Rectal smooth muscle tissue (tissue), 1 donor: Measurements from ENCODE around the gene P4HA2.

Experiments
- H3K27ac ChIP-seq: one replicate; pipeline ENCODE4 v1.7.0; 2013; ENCODE audit warnings: low read depth, low read length, inconsistent platforms
- H3K27me3 ChIP-seq: one replicate; pipeline ENCODE4 v1.7.0; 2013; ENCODE audit warnings: low read length; ENCODE audit not compliant: control insufficient read depth, insufficient read depth
- H3K36me3 ChIP-seq: one replicate; pipeline ENCODE4 v1.7.0; 2013; ENCODE audit warnings: low read length; ENCODE audit not compliant: control insufficient read depth, insufficient read depth
- H3K4me1 ChIP-seq: one replicate; pipeline ENCODE4 v1.7.0; 2013; ENCODE audit warnings: low read length; ENCODE audit not compliant: control insufficient read depth, insufficient read depth
- H3K4me3 ChIP-seq: one replicate; pipeline ENCODE4 v1.7.0; 2013; ENCODE audit warnings: low read length
- H3K9ac ChIP-seq: one replicate; pipeline ENCODE4 v1.7.0; 2013; ENCODE audit warnings: low read length

The P4HA2 gene

DNA sequence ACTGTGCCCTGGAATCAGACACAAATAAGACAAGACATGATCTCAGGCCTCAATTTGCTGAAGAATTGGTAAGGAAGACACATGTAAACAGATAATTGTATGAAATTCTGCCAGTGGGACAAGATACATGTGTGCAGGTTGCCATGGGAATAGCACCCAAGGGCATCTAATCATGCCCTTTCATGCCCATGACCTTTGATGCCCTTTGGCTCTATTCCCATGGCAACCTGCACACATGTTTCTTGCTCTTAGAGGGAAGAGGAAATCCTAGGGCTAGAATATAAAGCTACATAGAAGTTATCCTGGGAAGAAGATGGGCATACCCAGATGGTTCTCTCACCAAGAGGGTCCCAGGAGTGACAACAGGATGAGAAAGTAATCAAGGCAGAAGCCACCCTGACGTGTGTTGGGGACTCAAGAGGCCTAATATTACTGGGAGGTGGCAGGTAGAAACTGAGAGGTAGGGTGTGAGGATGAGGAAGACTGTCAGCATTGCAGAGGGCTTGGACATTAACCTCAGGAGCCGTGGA, 34.4 kb downstream of the P4HA2 start:
- Histone ChIP-seq H3K9ac (no peak overlapping the region), H3K4me1 (no peaks in the 10 kb centered on the region), H3K36me3 (peaks cover 30% of the 10 kb centered on the region), H3K27me3 (no peaks in the 10 kb centered on the region), H3K4me3 (no peak overlapping the region), H3K27ac (no peak overlapping the region)

DNA sequence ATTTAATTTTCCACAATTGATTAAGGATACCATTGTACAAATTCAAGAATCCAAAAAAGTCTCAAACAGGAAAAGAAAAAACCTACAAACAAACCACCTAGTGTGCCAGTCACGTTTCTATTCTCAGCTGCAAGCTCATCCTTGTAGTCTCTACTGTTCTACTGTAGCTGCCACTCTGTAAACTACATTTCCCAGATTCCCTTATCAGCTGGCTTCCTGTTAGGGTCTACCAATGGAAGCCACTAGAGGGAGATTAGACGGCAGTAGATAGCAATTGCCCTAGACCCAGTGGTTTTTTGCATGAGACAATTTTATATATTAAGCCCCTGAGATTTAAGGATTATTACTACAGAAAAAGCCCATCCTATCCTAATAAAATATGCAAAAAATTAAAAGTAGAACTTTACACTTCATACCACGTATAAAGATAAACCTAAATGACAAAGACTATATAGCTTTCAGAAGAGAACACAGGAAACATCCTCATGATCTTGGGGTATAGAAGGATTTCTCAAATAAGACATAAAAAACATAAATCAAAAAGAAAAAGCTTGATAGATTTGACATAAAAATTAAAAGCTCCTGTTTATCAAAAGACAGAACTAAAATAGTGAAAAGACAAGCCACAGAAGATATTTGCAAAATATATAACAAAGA, 37.4 kb downstream of the P4HA2 start:
- Histone ChIP-seq H3K9ac (no peak overlapping the region), H3K4me1 (no peaks in the 10 kb centered on the region), H3K27ac (no peak overlapping the region), H3K27me3 (no peaks in the 10 kb centered on the region), H3K4me3 (no peak overlapping the region), H3K36me3 (peaks cover 15% of the 10 kb centered on the region)

DNA sequence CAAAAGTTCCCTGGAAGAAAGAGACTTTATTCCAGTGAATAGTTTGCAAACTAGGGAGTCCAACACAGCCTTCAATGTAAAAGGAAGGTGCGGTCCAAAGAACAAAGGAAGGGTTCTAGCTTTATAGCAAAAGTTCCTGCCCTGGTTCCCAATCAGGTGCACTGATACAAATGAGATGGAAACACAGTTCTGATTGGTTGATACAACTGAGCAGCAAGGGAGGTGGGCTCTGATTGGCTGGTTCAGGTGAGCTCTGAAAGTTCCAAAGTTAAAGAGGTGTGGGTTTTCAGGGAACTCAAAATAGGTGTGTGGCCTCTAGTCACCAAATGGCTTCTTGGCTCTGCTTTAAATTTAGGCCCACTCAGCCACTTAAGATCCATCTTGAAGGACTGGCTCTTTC, 43.1 kb downstream of the P4HA2 start:
- H3K4me3 ChIP-seq, result no peak overlapping the region
- no peak overlapping the region for H3K9ac ChIP-seq
- no peaks in the 10 kb centered on the region for H3K27me3 ChIP-seq
- H3K27ac ChIP-seq, result no peak overlapping the region
- no peaks in the 10 kb centered on the region for H3K36me3 ChIP-seq
- no peaks in the 10 kb centered on the region for H3K4me1 ChIP-seq

DNA sequence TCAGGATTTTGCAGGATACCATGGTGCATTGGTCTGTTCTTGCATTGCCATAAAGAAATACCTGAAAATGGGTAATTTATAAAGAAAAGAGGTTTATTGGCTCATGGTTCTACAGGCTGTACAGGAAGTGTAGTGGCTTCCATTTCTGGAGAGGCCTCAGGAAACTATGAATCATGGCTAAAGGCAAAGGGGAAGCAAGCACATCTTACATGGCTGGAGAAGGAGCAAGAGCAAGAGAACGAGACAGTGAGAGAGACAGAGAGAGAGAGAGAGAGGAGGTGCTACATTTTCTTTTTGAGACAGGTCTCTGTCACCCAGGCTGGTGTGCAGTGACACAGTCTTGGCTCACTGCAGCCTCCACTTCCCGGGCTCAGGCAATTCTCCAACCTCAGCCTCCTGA, 43.9 kb downstream of the P4HA2 start:
- H3K27ac ChIP-seq, result no peak overlapping the region
- no peaks in the 10 kb centered on the region for H3K27me3 ChIP-seq
- no peak overlapping the region for H3K9ac ChIP-seq
- no peaks in the 10 kb centered on the region for H3K36me3 ChIP-seq
- no peaks in the 10 kb centered on the region for H3K4me1 ChIP-seq
- H3K4me3 ChIP-seq, result no peak overlapping the region

DNA sequence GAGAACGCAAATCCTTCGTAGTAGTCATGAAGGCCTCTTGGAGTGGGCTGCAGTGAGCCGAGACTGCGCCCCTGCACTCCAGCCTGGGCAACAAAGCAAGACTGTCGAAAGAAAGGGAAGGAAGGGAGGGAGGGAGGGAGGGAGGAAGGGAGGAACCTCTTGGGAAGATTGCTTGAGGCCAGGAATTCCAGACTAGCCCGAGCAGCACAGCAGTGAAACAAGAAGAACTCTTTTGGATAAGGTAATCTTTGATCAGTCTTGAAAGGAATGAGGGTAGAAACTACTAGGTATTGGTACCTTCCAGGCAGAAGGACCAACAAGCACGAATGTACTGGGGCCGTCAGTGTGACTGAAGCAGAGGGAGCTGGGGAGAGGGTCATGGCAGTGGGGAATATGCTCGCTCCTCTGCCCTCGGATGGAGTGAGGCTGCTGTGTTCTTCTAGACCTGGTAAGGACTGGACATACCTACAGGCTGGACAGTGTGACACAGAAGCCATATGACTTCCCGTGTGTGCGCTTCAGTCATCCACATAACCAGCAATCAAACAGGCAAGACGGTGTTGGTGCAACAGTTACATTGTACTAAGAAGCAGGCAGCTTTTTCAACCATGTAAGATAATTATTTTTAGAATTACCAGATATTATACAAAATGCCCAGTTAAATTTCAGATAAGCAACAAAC, 45.2 kb downstream of the P4HA2 start:
- Histone ChIP-seq H3K9ac (no peak overlapping the region), H3K27ac (no peak overlapping the region), H3K4me1 (no peaks in the 10 kb centered on the region)

DNA sequence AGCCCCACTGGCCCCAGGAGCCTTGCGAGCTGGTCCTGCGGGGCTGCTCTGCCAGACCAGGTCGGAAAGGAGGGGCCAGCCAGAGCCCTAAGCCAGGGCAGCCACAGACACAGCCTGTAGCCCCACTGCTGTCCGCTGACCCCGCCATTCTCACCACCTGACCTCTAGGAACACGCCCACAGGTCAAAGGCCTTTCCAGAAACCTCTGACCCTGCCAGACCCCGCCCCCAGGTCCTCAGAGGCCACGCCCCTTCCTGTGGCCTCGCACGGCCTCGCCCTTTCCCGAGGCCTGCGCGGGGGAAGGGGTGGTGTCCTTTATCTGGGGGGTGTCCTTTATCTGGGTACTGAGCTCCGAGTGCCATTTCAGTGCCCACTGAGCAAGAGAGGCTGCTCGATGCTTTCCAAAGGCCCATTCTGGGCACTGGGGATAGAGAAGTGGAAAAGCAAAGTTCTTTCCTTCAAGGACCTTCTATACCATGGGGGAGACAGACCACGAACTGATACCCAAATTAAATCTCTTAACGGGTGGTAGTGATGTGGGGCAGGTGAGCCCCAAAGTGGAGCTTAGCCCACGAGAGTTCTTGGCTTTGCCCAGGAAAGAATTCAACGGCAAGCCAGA, 46.5 kb downstream of the P4HA2 start:
- Histone ChIP-seq H3K4me1 (no peaks in the 10 kb centered on the region), H3K36me3 (no peaks in the 10 kb centered on the region), H3K4me3 (no peak overlapping the region), H3K27ac (no peak overlapping the region), H3K27me3 (no peaks in the 10 kb centered on the region), H3K9ac (no peak overlapping the region)

More for the DNA sequence above, 45.2 kb downstream of the P4HA2 start:
- Histone ChIP-seq H3K27me3 (no peaks in the 10 kb centered on the region), H3K36me3 (no peaks in the 10 kb centered on the region), H3K4me3 (no peak overlapping the region)

DNA sequence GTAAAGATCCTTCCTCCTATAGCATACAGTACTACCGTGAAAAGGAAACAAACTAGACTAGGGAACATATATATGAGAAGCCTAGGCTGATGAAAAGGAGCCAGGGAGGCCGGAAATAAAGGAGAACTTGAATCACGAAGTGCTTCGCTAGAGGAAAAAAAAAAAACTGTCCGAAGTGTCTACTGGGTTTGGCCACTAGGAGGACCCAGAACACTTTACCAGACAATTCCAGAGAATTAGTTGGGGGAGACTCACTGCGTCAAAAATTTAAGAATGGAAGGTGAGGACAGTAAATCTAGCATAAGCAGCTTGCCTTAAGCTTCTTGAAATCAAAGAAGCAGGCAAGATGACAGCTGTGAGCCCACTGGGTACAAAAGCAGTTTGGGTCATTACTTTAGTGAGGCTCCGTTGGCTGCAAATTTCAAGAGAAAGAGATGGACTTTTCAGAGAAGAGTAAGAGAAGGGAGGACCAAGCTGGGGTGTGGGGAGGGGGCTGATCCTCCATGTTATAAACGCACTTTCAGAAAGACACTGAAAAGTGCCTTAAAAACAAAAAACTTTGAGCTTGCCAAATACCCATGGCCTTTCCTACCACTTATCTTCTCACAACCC, 47.4 kb downstream of the P4HA2 start:
- no peaks in the 10 kb centered on the region for H3K27me3 ChIP-seq
- H3K9ac ChIP-seq, result no peak overlapping the region
- H3K27ac ChIP-seq, result no peak overlapping the region

DNA sequence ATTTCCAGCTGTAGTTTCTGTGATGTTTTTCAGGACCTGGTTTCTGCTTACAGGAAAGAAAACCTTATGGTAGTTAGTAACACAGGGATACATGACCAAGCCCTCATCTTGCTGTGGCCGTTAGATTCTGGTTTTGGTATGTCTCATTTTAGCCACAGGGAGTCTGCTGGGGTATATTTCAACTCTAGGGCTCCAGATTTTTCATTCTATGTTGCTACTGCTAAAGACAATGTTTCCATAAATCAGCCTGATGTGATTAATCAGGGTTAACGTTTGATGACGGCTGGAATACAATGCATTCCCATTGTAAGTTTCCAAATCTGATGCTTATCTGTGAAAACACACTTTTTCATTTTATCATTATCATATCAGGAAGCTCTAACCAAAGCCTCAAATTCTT, 48.2 kb downstream of the P4HA2 start:
- H3K27ac ChIP-seq, result no peak overlapping the region
- no peak overlapping the region for H3K4me3 ChIP-seq
- no peaks in the 10 kb centered on the region for H3K27me3 ChIP-seq
- H3K36me3 ChIP-seq, result no peaks in the 10 kb centered on the region
- H3K4me1 ChIP-seq, result no peaks in the 10 kb centered on the region
- no peak overlapping the region for H3K9ac ChIP-seq

More for the DNA sequence above, 47.4 kb downstream of the P4HA2 start:
- H3K4me1 ChIP-seq, result no peaks in the 10 kb centered on the region
- no peak overlapping the region for H3K4me3 ChIP-seq
- no peaks in the 10 kb centered on the region for H3K36me3 ChIP-seq

DNA sequence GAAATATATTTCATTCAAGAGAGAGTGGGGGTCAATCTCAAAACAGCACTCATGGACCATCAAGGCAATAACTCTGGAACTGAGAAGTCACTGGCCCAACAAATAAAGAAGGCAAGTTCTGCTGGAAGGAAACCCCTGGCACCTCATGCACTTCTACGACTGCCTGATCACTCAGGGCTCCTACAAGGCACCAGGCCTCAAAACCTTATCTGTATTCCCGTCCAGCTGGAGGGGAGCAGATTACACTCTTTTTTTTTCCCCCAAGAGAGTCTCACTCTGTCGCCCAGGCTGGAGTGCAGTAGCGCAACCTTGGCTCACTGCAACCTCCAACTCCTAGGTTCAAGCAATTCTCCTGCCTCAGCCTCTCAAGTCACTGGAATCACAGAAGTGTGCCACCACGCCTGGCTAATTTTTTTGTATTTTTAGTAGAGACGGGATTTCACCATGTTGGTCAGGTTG, 49.9 kb downstream of the P4HA2 start:
- H3K4me3 ChIP-seq, result no peak overlapping the region
- no peaks in the 10 kb centered on the region for H3K36me3 ChIP-seq
- H3K27me3 ChIP-seq, result no peaks in the 10 kb centered on the region
- no peaks in the 10 kb centered on the region for H3K4me1 ChIP-seq
- H3K27ac ChIP-seq, result no peak overlapping the region
- H3K9ac ChIP-seq, result no peak overlapping the region

DNA sequence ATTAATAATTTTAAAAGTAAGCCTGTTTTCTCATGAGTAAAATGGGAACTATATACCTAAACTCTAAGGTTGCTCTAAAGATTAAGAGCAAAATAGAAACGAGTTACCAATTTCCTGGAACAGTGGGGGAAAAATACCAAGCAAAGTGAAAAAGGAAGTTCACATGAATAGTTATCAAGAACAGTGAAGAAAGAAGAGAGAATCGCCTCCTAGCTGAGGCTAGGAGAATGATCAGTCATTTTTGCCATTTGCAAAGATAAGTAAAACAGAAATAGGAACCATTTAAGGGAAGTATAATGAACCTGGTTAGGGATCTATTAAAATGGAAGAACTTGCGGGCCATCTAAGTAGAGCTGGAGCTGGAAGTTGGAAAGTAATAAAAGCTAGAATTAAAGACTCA, 50.7 kb downstream of the P4HA2 start:
- H3K9ac ChIP-seq, result no peak overlapping the region
- no peaks in the 10 kb centered on the region for H3K27me3 ChIP-seq
- no peak overlapping the region for H3K4me3 ChIP-seq
- H3K36me3 ChIP-seq, result no peaks in the 10 kb centered on the region
- H3K4me1 ChIP-seq, result no peaks in the 10 kb centered on the region
- no peak overlapping the region for H3K27ac ChIP-seq

DNA sequence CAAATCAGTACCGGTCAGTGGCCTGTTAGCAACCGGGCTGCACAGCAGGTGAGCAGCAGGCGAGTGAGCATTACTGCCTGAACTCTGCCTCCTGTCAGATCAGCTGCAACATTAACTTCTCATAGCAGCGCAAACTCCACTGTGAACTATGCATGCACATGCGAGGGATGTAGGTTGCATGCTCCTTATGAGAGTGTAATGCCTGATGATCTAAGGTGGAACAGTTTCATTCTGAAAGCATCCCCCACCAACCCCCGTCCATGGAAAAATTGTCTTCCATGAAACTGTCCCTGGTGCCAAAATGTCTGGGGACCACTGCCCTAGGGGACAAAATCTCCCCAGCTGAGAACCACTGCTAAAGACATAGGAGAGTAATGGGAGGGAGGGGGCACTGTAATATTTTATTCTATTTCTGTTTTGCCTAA, 51.1 kb downstream of the P4HA2 start:
- Histone ChIP-seq H3K4me3 (no peak overlapping the region), H3K36me3 (no peaks in the 10 kb centered on the region), H3K27me3 (no peaks in the 10 kb centered on the region), H3K4me1 (no peaks in the 10 kb centered on the region), H3K9ac (no peak overlapping the region), H3K27ac (no peak overlapping the region)

DNA sequence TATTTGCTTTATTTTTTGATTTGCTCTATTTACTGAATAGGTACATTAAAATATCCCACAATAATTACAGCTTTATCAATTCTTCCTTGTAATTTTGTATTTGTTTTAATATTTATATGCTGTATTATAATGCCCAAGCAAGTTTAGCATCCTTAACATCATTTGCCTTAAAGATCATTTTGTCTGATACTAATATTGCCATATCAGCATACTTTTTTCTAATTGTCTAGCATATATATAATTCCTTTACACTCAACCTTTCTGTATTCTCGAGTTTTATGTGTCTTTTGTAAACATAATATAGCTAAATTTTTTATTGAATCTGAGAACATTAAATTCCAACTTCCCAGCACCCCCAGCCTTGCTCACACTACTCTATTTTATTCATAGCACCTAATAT, 64.7 kb downstream of the P4HA2 start:
- Histone ChIP-seq H3K27ac (no peak overlapping the region), H3K9ac (no peak overlapping the region), H3K4me3 (no peak overlapping the region), H3K36me3 (no peaks in the 10 kb centered on the region), H3K27me3 (no peaks in the 10 kb centered on the region), H3K4me1 (no peaks in the 10 kb centered on the region)
